SKM-1 treated with dmso at 0.1 percent for 144 hours (cell line): ENCODE data around the gene KIRREL2.
"Not testable (repeated sequence)": the region's sequence is repeated elsewhere in the genome, so short reads cannot be mapped to it uniquely, and the experiment has no call there.

Source experiments
- DNase-seq: peaks from one replicate; lab custom pipeline; 2025; ENCODE audit not compliant: unreplicated experiment; lab: John Stamatoyannopoulos, UW

Gene KIRREL2

DNA sequence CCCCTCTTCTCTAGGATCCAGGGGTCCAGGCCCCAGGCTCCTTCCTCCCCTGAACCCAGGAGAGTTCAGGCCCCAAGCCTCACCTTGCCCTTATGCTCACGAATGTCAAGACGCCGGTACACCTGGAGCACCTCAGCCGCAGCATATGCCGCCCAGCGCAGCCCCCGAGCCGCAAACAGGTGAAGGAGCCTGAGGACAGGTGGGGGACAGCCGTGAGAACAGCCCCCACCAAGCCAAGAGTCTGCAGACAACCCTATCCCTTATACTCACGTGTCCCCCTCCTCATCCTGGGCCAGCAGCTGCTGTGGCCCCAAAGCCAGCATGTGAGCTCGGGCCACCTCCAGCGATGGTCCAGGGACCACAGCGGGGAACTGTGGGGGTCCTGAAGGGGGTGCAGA, 39.9 kb downstream of the KIRREL2 start:
- DNase-seq = no peak

GRCh38 chr19:35897706-35898451, 41.2 kb downstream of the KIRREL2 start:
- DNase-seq = no peak

GRCh38 chr19:35898499-35898809, 41.7 kb downstream of the KIRREL2 start:
- DNase-seq = no peak

DNA sequence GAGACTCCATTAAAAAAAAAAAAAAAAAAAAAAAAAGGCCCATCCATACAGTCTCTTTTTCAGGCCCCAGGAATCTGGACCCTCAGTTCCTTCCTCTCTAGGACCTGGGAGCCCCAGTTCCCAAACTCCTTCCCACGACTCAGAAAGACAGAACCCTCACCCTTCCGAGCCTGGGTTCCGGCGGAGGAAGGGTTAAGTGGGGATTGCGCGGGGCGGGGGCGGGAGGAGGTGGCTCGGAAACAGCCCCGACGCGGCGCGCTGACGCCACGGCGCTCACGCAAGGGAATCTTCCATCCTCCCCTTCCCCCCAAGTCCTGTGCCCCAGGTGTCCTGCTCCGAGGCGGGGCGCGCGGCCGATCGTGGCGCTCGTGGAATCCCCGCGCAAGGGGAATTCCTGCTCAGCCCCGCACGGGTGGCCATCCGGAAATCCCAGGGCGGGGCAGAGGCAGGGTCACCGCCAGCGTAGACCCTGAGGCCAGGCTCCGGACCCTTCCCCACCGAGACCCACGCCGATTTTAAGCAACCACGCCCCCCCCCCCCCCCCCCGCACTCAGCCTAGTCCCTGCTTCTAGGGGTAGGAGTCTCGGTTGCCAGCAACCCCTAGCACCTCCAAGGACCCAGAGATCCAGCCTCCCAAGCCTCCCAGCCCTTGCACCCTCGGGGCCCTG, 43.0 kb downstream of the KIRREL2 start:
- peak; percentile 67 for DNase-seq

DNA sequence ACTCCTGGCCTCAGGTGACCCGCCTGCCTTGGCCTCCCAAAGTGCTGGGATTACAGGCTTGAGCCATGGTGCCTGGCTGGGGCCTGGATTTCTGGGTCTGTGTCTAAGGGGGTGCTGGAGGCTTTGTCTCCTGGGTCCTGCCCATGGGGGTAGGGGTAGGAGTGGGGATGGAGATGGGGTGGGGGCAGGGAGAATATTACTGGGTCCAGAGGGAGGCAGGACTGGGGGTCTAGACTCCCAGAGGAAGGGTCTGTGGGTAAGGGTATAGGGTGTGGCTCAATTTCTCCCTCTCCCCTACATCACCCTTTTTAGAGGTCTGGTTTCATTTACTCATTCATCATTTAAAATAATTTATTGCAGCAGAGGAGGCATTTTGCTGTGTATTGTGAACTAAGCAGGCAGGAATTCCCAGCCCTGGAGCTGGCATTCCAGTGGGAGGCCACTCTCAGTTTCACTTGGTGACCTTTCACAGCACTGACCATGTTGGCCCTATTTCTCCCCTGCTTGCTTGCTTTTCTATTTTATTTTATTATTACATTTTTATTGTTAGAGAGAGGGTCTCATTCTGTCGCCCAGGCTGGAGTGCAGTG, 44.4 kb downstream of the KIRREL2 start:
- no peak for DNase-seq

- DNase-seq = peak; percentile 47
Measured at GRCh38 chr19:35901854-35902661, 45.3 kb downstream of the KIRREL2 start, which contains the start of gene HCST. TSS of gene HCST (plus strand) at chr19:35902529. CDS start at chr19:35902594, 65 bp downstream.

- DNase-seq = no peak
Measured at GRCh38 chr19:35902870-35903475, 46.3 kb downstream of the KIRREL2 start.

DNA sequence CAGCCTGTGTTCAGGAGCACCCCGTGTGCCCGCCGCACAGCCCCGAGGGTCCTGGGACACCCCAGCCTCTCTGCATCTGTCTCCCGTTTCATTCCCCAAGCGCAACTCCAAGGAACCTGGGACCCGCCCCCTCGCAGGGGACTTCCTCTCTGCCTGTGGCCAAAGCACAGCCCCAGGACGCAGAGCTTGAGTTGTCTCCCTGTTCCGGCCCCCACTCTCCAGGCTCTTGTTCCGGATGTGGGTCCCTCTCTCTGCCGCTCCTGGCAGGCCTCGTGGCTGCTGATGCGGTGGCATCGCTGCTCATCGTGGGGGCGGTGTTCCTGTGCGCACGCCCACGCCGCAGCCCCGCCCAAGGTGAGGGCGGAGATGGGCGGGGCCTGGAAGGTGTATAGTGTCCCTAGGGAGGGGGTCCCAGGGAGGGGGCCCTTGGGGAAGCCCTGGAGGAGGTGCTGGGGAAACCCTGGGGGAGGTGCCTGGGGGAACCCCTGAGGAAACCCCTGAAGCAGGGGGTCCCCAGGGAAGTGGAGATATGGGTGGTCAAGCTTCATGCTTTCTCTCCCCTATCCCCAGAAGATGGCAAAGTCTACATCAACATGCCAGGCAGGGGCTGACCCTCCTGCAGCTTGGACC, 47.0 kb downstream of the KIRREL2 start:
- DNase-seq = peak; percentile 95

- peak; percentile 65 for DNase-seq
Measured at GRCh38 chr19:35904311-35905068, 47.8 kb downstream of the KIRREL2 start.

DNA sequence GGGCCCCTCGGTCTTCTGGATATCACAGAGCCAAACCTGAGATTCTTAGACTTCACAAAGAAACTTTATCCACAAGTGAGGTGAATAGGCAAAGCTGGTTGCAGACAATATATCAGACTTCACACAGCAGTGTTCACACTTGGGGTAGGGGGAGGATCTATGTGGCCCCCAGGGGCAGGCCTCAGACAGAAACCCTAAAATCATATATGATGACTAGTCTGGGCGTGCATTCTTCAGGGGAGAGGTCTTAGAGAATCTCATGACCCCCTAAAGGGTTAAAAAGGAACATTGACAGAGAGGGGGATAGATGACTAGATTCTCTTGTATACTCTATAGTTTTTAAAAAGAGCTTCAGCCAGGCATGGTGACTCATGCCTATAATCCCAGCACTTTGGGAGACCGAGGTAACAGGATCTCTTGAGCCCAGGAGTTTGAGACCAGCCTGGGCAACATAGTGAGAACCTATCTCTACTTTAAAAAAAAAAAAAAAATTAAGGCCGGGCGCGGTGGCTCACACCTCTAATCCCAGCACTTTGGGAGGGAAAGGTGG, 48.5 kb downstream of the KIRREL2 start:
- no peak for DNase-seq

DNA sequence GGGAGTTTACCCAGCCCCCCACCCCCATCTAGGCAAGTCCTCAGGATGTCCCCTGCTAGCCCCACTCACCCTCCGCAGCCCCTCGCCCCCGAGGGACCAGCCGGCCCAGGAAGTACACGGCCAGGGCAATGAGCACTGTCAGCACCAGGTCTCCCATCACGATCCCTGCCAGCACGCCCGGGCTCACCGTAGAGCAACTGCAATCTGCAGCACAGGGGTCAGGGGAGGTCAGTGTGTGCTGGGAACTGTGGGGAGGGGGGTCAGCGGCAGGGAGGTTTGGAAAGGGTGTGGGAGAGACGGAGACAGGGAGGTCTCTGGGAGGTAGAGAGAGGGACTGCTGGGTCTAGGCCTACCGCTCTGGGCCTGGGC, 50.6 kb downstream of the KIRREL2 start:
- no peak for DNase-seq

GRCh38 chr19:35908010-35908441, 51.3 kb downstream of the KIRREL2 start, which contains the start of gene TYROBP:
TSS of gene TYROBP (minus strand) at chr19:35908295. CDS start at chr19:35908228, 67 bp downstream.
- DNase-seq = peak; percentile 34

DNA sequence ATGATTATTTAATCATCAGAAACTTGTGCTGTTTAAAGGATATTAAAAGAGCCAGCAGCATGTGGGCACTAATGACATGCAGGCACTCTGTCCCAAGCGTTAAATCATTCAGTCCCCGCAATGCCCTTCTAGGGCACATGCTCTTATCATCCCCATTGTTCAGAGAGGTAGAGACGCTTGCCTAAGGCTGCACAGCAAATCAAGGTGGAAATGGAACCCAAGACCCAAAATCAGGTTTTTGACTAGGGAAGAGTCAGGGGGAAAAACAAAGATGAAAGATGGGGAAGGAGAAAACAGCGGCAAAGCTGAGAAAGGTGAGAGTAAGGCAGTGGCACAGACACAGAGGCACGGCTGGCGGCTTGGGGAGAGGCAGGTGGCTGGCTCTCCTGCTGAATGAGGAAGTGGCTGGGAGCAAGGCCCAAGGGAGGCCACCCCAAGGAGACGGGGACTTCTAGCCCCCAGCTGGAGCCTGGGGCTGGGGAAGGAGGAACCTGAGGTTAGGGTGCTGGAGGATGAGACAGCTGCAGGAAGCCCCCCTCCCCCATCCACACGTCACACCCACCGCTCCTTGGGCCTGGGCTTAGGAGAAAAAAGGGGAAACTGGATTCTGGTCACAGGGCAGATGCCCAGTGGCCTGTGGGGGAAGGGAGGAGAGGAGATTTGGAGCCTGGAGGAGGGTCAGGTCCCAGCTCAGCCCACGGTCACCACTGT, 52.4 kb downstream of the KIRREL2 start:
- DNase-seq = peak; percentile 99

- no peak for DNase-seq
Measured at GRCh38 chr19:35909684-35910035, 52.9 kb downstream of the KIRREL2 start.

- not testable (repeated sequence) for DNase-seq
Measured at GRCh38 chr19:35910355-35910754, 53.6 kb downstream of the KIRREL2 start.

DNA sequence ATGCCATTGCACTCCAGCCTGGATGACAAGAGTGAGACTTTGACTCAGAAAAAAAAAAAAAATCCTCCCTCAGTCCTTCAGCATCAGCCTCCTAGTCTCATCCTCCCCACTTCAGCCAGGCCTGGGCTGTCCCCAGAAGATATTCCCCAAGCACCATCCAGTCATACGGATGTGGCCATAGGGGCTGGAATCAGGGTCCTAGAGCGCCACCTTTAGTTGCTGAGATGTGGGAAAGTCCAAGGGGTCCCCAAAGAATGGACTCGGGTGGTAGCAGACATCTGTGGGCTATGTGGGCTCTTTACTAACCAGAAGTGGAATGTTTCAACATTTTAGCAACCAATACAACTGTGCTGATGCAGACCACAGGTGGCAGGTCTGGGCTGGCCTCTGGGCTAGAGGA, 54.5 kb downstream of the KIRREL2 start:
- no peak for DNase-seq

- no peak for DNase-seq
Measured at GRCh38 chr19:35911790-35912189, 55.1 kb downstream of the KIRREL2 start.

DNA sequence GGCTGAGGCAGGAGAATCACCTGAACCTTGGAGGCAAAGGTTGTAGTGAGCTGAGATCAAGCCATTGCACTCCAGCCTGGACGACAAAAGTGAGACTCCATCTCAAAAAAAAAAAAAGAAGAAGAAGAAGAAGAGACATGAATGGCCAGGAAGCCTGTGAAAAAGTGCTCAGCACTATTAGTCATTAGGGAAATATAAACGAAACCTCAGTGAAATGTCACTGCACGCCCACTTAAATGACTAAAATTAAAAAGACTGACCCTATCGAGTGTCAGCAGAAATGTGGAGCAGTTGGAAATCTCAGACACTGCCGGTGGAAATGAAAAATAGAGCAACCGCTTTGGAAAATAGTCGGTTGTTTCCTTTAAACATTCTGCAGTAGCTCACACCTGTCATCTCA, 56.9 kb downstream of the KIRREL2 start:
- no peak for DNase-seq

DNA sequence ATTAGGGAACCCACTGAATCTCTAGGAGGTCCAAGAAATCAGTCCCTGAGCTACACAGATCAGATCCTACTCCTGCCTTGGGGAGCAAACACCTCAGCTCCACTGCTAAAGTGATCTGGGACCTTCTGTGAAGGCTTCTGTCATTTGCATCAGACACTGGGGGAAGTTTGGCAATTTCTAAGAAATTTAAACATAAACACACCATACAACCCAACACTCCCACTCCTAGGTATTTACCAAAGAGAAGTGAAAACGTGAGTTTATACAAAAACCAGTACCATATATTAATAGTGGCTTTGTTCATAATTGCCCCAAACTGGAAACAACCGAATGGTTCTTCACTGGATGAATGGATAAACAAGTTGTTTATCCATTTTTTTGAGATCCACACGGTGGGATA, 58.7 kb downstream of the KIRREL2 start:
- no peak for DNase-seq
